ENCODE measurements around the gene BAIAP2L1.
"Not testable (repeated sequence)": the region's sequence is repeated elsewhere in the genome, so short reads cannot be mapped to it uniquely, and the experiment has no call there.

The BAIAP2L1 gene

DNA sequence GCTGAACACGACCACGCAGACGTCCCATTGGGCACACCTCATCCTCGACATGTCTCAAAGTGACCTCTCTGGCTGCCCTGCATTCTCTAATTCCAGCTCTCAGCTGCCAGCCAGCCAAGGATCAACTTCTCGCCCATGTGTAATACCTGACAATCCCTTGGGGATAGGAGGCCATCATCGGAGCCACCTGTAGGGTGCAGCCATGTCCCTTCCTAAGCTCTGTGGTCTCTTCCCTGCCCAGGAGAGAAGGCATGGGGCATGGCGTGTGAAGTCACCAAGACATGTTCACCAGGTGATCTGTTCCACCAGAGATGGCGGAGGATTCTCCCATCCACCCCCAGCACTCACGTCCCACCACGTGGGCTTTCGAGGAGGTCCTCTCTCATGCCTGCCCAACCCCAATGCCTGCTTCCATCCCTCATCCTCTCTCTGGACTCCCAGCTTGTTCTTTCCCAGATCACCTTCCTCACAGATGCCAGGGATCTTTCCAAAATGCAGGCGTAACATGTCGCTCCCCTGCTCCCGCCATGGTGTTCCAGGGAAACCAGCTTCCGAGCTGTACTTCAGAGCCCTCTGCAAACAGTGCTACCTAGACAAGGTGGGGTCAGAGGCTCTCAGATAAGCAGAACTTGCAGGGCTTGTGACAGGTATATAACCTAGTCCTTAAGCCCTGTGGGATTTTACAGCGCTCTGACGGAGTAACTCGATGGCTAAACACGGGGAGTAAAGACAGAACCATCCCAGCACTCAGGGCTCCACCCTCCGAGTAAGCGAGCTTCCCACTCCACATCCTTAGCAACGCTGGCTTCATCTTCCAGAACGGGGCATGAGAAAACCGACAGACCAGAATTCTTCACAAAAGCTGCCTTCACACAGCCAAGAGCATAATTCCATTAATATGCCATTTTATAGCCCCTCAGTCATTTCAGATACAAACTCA is 78.3 kb downstream of the BAIAP2L1 start:
- DNase-seq (ENCODE audit: low read depth), result no peak

DNA sequence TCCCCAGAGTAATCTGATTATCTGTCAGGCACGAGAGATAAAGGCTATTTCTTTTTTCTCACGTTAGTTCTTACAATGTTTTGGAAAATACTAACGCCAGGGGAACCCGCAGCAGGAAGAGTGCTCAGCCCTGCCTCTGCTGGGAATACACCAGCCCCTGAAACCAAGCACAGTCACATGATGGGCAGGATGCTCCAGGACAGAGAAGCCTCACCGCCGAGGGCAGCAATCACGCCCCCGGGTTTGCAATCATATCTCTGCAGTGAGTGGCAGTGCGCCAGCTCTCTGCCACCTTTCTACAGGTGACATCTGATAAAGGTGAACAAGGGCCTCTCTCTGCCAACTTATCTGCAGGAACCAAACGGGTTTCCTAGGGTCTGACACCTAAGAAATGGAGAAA is 79.6 kb downstream of the BAIAP2L1 start:
- no peak for DNase-seq (ENCODE audit: low read depth)

DNA sequence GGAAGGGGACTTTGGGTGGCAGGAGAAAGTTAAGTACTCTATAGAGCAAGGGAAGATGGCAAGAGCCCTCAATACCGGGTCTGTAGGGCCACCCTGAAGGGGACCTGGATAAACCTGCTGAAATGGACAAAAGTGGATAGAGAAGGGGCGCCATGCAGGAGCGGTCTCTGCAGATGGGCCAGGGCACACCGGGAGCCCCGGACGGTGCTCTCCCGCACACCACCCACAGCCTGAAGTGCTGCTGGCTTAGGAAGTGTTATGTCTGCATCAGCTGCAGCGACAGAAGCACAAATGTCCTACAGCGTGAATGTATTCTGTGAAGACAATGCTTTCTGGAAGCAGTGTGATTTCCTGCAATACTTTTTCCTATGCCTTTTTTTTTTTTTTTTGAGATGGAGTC is 81.7 kb downstream of the BAIAP2L1 start:
- DNase-seq (ENCODE audit: low read depth), result no peak

DNA sequence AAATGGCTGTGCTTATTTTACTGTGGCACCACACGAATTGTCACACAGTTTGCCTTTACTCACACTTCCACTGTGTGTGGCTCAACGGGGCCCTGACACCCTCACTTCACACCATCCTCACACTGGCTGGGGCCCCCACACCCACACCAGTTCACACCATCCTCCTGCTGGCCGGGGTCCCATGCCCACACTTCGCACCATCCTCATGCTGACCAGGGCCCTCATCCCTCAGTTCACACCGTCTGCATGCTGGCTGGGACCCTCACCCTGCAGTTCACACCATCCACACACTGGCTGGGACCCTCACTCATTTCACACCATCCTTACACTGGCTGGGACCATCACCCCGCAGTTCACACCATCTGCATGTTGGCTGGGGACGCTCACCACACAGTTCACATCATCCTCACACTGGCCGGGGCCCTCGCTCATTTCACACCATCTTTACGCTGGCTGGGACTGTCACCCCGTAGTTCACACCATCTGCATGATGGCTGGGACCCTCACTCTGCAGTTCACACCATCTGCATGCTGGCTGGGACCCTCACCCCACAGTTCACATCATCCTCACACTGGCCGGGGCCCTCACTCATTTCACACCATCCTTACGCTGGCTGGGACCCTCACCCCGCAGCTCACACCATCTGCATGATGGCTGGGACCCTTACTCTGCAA is 83.4 kb downstream of the BAIAP2L1 start:
- no peak for DNase-seq (ENCODE audit: low read depth)

DNA sequence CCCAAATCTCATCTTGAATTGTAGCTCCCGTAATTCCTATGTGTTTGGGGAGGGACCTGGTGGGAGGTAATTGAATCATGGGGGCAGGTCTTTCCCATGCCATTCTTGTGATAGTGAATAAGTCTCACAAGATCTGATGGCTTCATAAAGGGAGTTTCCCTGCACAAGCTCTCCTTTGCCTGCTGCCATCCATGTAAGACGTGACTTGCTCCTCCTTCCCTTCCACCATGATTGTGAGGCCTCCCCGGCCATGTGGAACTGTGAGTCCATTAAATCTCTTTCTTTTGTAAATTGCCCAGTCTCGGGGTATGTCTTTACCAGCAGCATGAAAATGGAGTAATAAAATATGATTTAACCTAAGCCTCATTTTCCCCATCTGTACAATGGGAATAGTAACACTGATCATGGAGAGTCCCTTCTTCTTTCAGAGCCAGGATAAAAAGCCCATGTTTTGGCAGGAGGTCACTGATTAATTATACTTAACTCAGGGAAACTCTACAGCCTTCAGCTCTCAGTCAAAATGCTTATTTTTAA is 84.8 kb downstream of the BAIAP2L1 start:
- not testable (repeated sequence) for DNase-seq (ENCODE audit: low read depth)

DNA sequence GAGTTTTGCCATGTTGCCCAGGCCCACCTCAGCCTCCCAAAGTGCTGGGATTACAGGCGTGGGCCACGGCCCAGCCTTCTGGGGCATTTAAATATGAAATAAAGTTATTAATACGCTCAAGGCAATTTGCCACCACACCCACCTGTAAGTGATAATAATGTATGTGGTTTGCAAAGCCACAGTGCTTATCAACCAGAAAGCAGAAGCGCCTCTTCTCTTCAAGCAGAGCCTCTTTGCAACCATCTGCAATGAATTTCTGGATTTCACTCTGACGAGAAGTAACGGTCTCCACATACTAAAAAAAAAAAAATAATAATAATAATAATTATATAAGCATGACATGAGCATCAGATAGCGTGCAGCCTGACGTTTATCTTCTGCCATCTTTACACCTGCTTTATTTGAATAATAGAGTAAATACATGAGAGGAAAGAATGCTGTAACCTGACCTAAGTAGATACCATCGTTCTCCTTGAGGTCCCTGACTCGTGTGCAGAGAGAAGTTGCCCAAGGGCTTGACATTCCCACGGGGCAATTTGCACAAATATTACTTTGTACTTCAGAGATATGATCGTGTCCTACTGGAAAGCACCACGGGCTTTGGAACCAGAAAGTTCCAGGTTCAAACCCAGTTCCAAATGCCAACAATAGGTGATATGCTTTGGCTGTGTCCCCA is 85.4 kb downstream of the BAIAP2L1 start:
- peak; percentile 25 for DNase-seq (ENCODE audit: low read depth)

DNA sequence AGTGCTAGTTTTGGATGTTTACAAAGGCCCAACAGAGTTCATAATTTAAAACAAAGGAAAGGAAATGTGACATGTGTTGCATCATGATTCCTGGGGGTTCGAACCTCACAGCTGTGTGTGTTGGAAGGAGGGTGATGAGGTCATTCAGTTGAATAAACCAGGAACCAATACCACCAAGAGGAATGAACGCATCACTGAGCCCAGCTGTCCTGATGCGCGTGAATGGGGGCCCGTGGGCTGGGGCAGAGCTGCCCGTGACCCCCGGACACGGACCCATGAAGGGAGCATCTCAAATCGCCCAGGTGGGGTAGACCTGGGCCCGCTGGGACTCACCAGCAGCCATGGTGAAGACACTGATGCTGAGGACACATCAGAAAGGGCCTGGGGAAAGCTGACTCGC is 86.4 kb downstream of the BAIAP2L1 start:
- no peak for DNase-seq (ENCODE audit: low read depth)

DNA sequence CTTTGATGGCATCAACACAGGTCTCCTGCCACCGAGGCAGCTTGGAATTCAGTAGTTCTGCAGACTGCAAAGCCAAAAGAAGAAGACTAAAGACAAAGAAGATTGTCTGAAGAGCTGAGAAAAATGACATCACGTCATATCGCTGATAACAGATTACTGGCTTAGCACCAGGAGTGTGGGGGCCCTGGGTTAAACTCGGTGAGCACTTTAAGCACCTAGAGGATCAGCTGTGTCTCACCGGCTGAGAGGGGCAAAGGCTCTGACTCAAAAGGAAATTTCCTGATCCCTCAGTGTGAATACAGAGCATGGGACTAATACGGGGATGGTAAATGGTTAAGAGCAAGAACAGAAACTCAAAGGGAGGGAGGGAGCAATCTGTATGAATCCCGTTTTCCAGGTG is 88.7 kb downstream of the BAIAP2L1 start:
- no peak for DNase-seq (ENCODE audit: low read depth)

DNA sequence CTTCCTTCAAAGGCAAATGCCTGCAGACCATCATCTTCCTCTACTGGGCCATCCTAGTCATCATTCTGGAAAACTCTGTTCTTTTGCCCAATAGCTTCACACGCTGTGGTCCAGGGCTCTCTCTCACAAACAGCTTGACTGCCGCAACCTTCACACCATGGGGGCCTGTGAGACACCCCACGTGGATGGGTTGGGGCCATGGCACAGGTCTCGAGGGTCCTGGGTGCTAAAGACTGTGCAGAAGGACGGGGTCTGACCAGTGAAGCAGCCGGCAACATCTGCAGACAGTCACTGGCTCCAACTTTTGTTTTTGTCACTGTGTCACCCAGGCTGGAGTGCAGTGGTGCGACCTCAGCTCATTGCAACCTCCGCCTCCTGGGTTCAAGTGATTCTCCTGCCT is 91.3 kb downstream of the BAIAP2L1 start:
- no peak for DNase-seq (ENCODE audit: low read depth)

DNA sequence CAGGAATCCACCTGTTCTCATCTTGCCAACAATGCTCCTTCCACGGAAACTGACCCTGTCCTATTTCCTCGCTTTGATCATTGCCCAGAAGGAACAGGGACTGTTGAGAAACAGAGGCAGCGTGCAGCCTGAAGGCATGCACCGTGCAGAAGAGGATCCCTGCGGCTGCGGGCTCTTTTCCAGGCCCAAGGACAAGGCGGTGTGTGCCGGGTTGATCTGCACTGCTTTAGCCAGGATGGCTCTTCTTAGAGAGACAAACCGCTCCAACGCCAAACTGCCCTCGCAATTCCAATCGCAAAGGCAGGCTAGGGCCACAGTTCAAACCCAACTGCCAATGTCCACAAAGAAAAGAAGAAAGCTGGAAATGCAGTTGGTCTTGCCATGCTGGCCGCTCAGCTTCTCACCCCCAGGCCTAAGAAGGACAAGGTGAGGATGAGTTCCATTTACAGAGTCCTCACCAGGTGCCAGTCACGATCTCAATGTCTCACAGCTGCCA is 92.9 kb downstream of the BAIAP2L1 start:
- no peak for DNase-seq (ENCODE audit: low read depth)

DNA sequence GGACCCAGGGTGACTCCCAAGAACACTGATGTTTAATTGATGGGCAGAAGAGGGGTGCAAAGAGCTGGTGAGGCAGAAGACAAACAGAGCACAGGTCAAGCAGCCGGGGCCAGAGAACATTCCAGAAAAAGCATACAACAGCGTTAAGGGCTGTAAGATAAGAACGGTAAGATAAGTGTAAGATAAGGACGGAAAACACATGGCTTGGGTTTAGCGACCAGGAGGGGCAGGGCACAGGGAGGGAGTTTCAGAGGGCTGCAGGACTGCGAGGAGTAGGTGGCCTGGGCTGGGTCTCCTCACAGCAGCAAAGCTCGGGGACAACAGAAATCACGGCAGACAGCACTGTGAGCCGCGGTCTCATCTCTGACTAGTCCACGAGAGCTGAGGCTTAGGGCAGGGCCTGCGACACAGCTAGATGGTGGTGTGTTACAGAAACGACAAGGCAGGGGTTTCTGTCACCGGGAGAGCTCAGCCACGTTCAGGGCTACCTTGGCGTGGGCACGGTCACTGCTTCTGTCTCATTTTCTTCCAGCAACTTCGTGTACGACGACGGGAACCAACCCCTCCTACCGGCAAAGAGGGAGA is 94.8 kb downstream of the BAIAP2L1 start:
- DNase-seq (ENCODE audit: low read depth), result no peak

DNA sequence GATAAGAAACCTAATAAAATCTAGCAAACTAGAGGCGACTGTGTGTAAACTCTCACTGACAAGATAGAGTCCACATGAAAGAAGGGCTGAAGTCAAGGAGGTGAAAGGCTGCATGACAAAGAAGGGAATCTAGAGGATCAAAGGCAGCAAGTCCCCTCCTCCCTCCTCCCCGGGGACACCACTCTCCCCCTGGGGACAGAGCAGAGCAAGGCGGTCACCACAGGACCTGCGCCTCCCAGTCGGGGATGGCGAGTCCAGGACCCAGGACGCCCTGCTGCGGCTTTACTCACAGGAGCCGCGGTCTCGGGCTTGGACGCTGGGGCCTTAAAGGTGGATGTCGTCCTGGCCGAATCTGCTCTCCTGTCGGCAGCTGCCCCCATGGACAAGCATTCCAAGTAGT is 97.0 kb downstream of the BAIAP2L1 start:
- no peak for DNase-seq (ENCODE audit: low read depth)

DNA sequence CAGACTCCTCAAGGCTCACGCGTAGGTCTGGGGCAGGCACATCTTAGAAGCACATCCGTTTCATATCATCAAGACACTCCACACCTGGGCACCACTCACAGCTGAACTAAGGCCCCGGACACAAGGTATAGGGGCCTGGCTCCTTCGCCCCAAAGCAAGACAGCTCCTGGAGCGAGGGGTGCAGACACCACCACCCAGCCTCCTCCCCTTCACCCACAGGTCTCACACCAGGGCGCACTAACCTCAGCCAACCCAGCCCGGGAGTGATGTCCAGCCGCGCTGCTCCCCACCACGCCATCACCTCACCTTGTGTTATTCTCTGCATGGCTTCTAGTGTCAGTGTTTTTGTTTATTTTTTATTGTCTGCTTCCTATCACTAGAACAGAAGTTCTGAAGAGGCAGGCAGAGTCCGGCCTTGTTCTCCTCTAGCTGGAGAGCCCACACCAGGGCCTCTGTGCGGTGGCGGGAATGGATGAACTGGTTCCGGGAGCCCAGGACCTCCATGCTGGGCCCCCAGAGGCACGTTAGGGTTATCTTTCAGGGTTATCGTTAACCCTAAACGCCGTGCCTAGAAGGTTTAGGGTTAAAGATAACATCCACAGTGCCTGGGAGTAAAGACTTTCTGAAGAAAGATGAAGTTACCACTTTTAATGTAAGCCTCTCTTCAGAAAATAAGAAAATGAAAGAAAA is 97.6 kb downstream of the BAIAP2L1 start:
- no peak for DNase-seq (ENCODE audit: low read depth)

DNA sequence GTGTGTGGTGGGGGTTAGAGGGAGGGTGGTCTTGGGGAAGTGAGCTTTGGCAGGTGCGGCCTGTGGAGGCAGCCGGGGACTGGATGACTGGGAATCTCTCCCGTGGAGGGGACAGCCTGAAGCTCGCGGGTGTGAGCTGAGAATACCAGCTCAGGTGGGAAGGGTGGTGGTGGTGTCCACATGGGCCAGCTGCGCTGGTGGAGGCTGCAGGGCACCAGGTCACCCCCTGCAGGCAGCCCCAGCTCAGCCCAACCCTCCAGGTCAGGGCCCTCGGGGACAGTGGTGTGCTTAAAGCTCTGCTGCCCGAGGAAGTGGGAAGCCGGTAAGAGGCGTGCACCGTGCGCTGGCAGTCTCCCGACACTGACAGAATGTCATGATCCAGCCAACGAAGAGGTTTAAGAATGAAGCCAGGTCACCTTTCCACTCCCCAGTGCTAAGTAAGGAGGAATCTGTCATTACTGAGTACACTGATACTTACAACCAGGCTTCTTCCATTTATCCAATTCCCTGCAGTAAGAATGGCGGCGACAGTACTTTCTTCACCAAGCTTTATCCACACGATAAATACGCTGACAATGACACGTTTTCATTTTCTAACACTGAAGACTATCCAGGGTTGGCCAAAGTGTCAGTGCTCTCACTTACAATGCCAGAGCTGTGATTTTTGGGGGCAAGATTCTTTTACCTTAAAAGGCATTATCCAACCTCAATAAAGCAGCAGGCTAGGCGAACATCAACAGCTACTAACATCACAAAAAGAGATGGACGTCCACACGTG is 99.0 kb downstream of the BAIAP2L1 start:
- no peak for DNase-seq (ENCODE audit: low read depth)

DNA sequence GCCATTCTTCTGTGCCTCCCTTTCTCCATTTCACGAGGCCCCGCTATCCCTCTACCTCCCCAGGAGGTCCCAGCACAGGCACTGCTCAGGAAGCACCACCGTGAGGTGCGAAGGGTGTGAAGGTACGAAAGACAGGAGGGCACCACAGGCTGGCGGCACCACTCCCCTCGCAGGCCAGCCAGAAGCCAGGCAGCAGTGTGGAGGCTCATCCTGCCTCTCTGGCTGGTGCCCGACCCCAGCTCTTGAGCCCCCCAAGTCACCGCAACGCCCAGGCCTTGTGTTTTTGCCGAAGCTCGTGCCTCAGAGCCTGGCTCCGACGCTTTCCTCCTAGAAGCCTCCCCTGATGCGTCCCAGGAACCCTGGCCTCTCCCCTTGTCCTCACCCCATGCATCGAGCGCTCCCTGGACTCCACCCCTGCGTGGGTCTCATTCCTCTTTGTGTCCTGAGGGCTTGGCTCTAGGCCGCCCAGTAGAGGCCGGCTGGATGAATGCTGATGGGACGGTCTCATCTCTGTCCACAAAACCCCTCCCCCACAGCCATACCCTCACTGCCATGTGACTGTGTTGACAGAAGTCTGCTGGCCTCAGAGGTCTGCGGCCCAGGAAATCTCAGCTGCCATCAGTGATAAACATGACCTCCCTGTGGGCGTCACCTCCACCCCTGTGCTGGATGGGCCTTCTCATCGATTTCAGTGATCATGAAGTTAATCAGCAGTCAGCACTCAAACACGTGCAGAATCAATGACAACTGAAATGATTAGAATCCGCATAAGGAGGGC is 100.1 kb downstream of the BAIAP2L1 start:
- no peak for DNase-seq (ENCODE audit: low read depth)

DNA sequence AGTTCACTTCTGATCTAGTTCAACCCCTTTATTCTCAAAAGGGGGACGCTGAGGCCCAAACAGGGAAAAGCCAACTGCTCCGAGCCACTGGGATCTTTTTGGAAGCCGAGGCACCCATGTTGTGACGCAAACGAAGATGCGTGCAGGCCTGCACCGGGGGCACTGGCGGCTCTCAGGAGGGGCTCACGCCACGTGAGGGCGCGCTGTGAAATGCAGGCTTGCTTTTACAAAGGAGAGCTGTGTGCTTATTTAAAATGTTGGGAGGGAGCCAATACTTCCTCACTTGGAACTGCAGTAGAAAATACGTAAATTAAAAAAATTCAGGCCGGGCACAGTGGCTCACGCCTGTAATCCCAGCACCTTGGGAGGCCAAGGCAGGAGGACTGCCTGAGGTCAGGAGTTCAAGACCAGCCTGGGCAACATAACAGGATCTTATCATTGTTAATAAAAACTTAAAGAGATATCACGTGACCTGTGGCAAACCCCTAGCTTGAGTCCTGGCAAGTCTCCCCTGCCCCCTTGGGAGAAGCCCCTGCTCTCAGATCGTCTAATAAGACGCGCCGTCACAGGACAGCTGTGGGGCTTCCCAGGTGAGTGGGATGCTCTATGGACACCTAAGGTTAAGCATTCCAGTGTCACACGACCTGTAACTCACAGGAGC is 103.1 kb downstream of the BAIAP2L1 start:
- no peak for DNase-seq (ENCODE audit: low read depth)

DNA sequence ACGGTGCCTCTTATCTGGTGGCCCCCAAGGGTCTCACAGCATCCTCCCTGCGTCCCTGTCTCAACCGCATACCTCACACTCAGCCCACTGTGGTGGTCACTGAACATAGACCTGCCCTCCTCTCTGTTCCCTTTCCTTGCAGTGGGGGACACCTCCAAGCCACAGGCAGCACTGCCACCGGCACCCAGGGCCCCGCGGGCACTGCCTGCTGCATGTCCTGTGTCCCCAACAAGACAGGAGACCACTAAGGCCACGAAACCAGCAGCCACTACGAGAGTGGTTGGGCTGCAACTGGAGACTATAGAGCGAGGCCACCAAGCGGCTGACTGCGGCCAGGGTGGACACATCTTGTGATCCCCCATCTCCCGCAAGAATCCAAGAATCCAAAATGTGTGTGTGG is 104.1 kb downstream of the BAIAP2L1 start:
- DNase-seq (ENCODE audit: low read depth), result no peak

DNA sequence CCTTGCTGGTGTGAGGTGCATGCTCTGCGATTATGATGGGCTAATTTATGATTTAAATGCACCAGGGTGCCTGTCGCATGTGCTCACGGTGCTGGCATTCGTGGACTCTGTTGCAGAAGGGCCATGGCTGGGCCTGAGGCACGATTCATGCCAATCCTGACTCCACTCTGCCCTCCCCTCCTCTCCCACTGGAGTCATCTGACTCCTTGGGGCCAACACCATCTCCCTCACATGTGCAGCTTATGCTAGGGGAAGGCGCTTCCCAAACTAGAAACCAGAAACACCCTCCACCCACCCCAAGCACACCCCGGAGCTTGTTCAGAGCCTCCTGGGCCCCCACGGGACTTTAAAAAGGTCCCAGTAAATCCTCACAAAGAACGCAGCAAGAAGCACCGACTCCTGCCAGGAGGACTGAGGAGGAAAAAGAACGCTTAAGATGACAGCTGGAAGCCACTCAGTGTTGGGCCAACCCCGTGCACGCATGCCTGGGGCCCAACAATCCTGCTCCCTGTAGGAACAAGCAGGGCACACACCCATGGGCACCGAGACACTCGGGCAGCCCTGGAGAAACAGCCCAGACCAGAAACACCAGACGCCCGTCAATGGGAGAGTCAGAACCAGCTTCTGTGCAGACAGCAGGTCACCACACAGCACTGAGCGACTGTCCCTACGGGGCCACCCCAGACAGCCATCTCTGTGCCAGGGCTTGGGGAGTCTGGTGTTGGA is 105.3 kb downstream of the BAIAP2L1 start:
- DNase-seq (ENCODE audit: low read depth), result no peak
